BE2C (cell line): ENCODE data around the gene FBF1.

Source experiments
- DNase-seq: peaks from one replicate; pipeline ENCODE4 v3.0.0-alpha.2; 2020
- H3K27me3 ChIP-seq: fragments of 250-450 bp; sonication (Bioruptor Pico); 2 replicates; pipeline ENCODE4 v1.5.1; 2020; ENCODE audit warnings: mild to moderate bottlenecking
- H3K36me3 ChIP-seq: fragments of 250-450 bp; sonication (Bioruptor Pico); 2 replicates; pipeline ENCODE4 v1.5.1; 2020; ENCODE audit warnings: mild to moderate bottlenecking
- H3K4me1 ChIP-seq: fragments of 250-450 bp; sonication (Bioruptor Pico); 2 replicates; pipeline ENCODE4 v1.5.1; 2020
- H3K4me3 ChIP-seq: 2 replicates; pipeline ENCODE4 v1.5.1; 2011; ENCODE audit warnings: low read depth, low read length
- H3K9me3 ChIP-seq: fragments of 250-450 bp; sonication (Bioruptor Pico); 2 replicates; pipeline ENCODE4 v1.5.1; 2020
- CTCF ChIP-seq: IDR thresholded peaks from 2 replicates; pipeline ENCODE4 v1.5.1; 2012; ENCODE audit warnings: mild to moderate bottlenecking, low read depth, low read length

FBF1 gene

GRCh38 chr17:75880266-75880665, 60.6 kb downstream of the FBF1 start:
- DNase-seq: no peak
- H3K27me3 ChIP-seq: peaks cover 15% of the 10 kb centered on the region

GRCh38 chr17:75878174-75878998, 62.5 kb downstream of the FBF1 start, which contains the start of gene TRIM47:
Gene TRIM47, minus strand, starts transcription at chr17:75878581. Its CDS starts 33 bp downstream, at chr17:75878548.
- Histone ChIP-seq H3K36me3 (no peaks in the 10 kb centered on the region), H3K9me3 (no peaks in the 10 kb centered on the region), H3K4me1 (peaks cover 9% of the 10 kb centered on the region), H3K4me3 (peak within 1 kb of the TSS; percentile 72), H3K27me3 (peaks cover 15% of the 10 kb centered on the region)
- no peak for TF ChIP-seq CTCF
- DNase-seq: no peak

More at GRCh38 chr17:75880266-75880665, 60.6 kb downstream of the FBF1 start:
- Histone ChIP-seq H3K36me3 (no peaks in the 10 kb centered on the region), H3K9me3 (no peaks in the 10 kb centered on the region), H3K4me3 (no peak overlapping the region), H3K4me1 (peaks cover 9% of the 10 kb centered on the region)
- TF ChIP-seq CTCF: no peak

GRCh38 chr17:75877752-75878173, 63.1 kb downstream of the FBF1 start:
- Histone ChIP-seq H3K36me3 (no peaks in the 10 kb centered on the region), H3K4me3 (peak overlapping the region; percentile 72), H3K27me3 (peaks cover 15% of the 10 kb centered on the region), H3K4me1 (peaks cover 9% of the 10 kb centered on the region), H3K9me3 (no peaks in the 10 kb centered on the region)
- TF ChIP-seq CTCF: peak; percentile 33
- DNase-seq: peak; percentile 86

- Histone ChIP-seq H3K36me3 (no peaks in the 10 kb centered on the region), H3K4me1 (peaks cover 9% of the 10 kb centered on the region), H3K9me3 (no peaks in the 10 kb centered on the region), H3K27me3 (peaks cover 15% of the 10 kb centered on the region), H3K4me3 (peak overlapping the region; percentile 72)
- peak; percentile 75 for DNase-seq
- TF ChIP-seq CTCF: no peak
These were observed 63.7 kb downstream of the FBF1 start for GRCh38 chr17:75876938-75877751.

GRCh38 chr17:75876190-75876937, 64.5 kb downstream of the FBF1 start:
- DNase-seq: no peak
- Histone ChIP-seq H3K36me3 (no peaks in the 10 kb centered on the region), H3K27me3 (peaks cover 15% of the 10 kb centered on the region), H3K9me3 (no peaks in the 10 kb centered on the region), H3K4me1 (peaks cover 9% of the 10 kb centered on the region), H3K4me3 (peak overlapping the region; percentile 72)
- TF ChIP-seq CTCF: peak; percentile 39; the same call in 1 of the 2 replicates
